Stimulated activated naive CD8-positive, alpha-beta T cell treated with anti-CD3 and anti-CD28 coated beads, Interleukin-15, amount 100 ng/mL, for 72 hours (primary cell): ENCODE measurements around the gene CES3.
"Not testable (repeated sequence)": the region's sequence is repeated elsewhere in the genome, so short reads cannot be mapped to it uniquely, and the experiment has no call there.

Source experiments
- ATAC-seq: fragments of 150-1000 bp; cut with Tn5 transposase; 2 replicates; pipeline ENCODE4 v1.10.0; 2021; ENCODE audit warnings: mild to moderate bottlenecking, moderate library complexity
- DNase-seq, 2 donors: peaks; one replicate each; pipeline ENCODE4 v3.0.0; 2021 to 2022
- H3K27ac Mint-ChIP-seq, 2 donors: one replicate each; pipeline ENCODE4 v1.8.0; 2022; ENCODE audit warnings: mild to moderate bottlenecking in 2 of 2, mixed read lengths in 2 of 2, moderate library complexity in 2 of 2
- H3K27me3 Mint-ChIP-seq: one replicate; pipeline ENCODE4 v1.8.0; 2022; ENCODE audit warnings: mixed read lengths
- H3K4me1 Mint-ChIP-seq: one replicate; pipeline ENCODE4 v1.8.0; 2022; ENCODE audit warnings: mild to moderate bottlenecking, mixed read lengths
- H3K4me3 Mint-ChIP-seq, 2 donors: one replicate each; pipeline ENCODE4 v1.8.0; 2022; ENCODE audit warnings: mild to moderate bottlenecking in 2 of 2, mixed read lengths in 2 of 2, moderate library complexity in 1 of 2
- H3K9me3 Mint-ChIP-seq, 2 donors: one replicate each; pipeline ENCODE4 v1.8.0; 2022; ENCODE audit warnings: mixed read lengths in 2 of 2

Gene CES3

GRCh38 chr16:66968847-66969246 is 7.8 kb downstream of the CES3 start:
- peaks cover 8% of the 10 kb centered on the region for H3K27me3 Mint-ChIP-seq
- no peaks in the 10 kb centered on the region for H3K9me3 Mint-ChIP-seq
- H3K27ac Mint-ChIP-seq: no peak overlapping the region
- no peak for ATAC-seq
- no peak overlapping the region for H3K4me3 Mint-ChIP-seq
- no peak for DNase-seq
- H3K4me1 Mint-ChIP-seq: peaks cover 8% of the 10 kb centered on the region

- Mint-ChIP-seq H3K27me3 (peaks cover 11% of the 10 kb centered on the region), H3K4me3 (no peak overlapping the region), H3K27ac (no peak overlapping the region), H3K4me1 (peaks cover 25% of the 10 kb centered on the region), H3K9me3 (no peaks in the 10 kb centered on the region)
- ATAC-seq: peak; percentile 58
- DNase-seq: no peak
These were observed 10.0 kb downstream of the CES3 start for GRCh38 chr16:66970775-66971720.

- H3K27me3 Mint-ChIP-seq: peaks cover 20% of the 10 kb centered on the region
- ATAC-seq (no peak), DNase-seq (no peak)
- no peak overlapping the region for H3K27ac Mint-ChIP-seq
- no peak overlapping the region for H3K4me3 Mint-ChIP-seq
- no peaks in the 10 kb centered on the region for H3K9me3 Mint-ChIP-seq
- H3K4me1 Mint-ChIP-seq: peaks cover 42% of the 10 kb centered on the region
These were observed 11.9 kb downstream of the CES3 start for GRCh38 chr16:66972983-66973382.

- DNase-seq: no peak
- Mint-ChIP-seq H3K9me3 (no peaks in the 10 kb centered on the region), H3K27me3 (peaks cover 20% of the 10 kb centered on the region), H3K4me3 (no peak overlapping the region), H3K4me1 (peaks cover 50% of the 10 kb centered on the region), H3K27ac (no peak overlapping the region)
- no peak for ATAC-seq
These were observed 12.7 kb downstream of the CES3 start for GRCh38 chr16:66973716-66974115.

- H3K27ac Mint-ChIP-seq, DNase-seq, ATAC-seq, H3K9me3 Mint-ChIP-seq: not testable (repeated sequence)
- Mint-ChIP-seq H3K4me3 (peak overlapping the region; percentile 73 to 79), H3K4me1 (peaks cover 56% of the 10 kb centered on the region), H3K27me3 (peaks cover 20% of the 10 kb centered on the region)
These were observed 13.3 kb downstream of the CES3 start for GRCh38 chr16:66974156-66974931.

GRCh38 chr16:66974932-66975246 is 13.8 kb downstream of the CES3 start:
- Mint-ChIP-seq H3K4me1 (peaks cover 60% of the 10 kb centered on the region), H3K4me3 (peak overlapping the region; percentile 73 to 79), H3K27me3 (peaks cover 20% of the 10 kb centered on the region), H3K27ac (peak overlapping the region; percentile 57 to 82)
- not testable (repeated sequence) for H3K9me3 Mint-ChIP-seq, ATAC-seq
- peak; percentile 46 to 51 for DNase-seq

GRCh38 chr16:66975302-66975893 is 14.3 kb downstream of the CES3 start:
- H3K27ac Mint-ChIP-seq: peak overlapping the region; percentile 57 to 82
- ATAC-seq (no peak), DNase-seq (no peak)
- H3K9me3 Mint-ChIP-seq: no peaks in the 10 kb centered on the region
- peaks cover 63% of the 10 kb centered on the region for H3K4me1 Mint-ChIP-seq
- peaks cover 20% of the 10 kb centered on the region for H3K27me3 Mint-ChIP-seq
- peak overlapping the region; percentile 73 to 79 for H3K4me3 Mint-ChIP-seq

GRCh38 chr16:66976746-66977145 is 15.7 kb downstream of the CES3 start:
- DNase-seq (no peak), ATAC-seq (no peak)
- Mint-ChIP-seq H3K4me3 (peak overlapping the region in 1 of 2 donors; percentile 29), H3K4me1 (peaks cover 76% of the 10 kb centered on the region), H3K27me3 (peaks cover 20% of the 10 kb centered on the region), H3K27ac (peak overlapping the region in 1 of 2 donors; percentile 19), H3K9me3 (no peaks in the 10 kb centered on the region)

- no peaks in the 10 kb centered on the region for H3K9me3 Mint-ChIP-seq
- H3K4me3 Mint-ChIP-seq: peak overlapping the region in 1 of 2 donors; percentile 70
- H3K27me3 Mint-ChIP-seq: peaks cover 20% of the 10 kb centered on the region
- peak; percentile 86 to 88 for DNase-seq
- H3K4me1 Mint-ChIP-seq: peaks cover 83% of the 10 kb centered on the region
- no peak overlapping the region for H3K27ac Mint-ChIP-seq
- peak; percentile 98 for ATAC-seq
These were observed 16.5 kb downstream of the CES3 start for GRCh38 chr16:66977341-66978113.

- Mint-ChIP-seq H3K4me1 (peaks cover 87% of the 10 kb centered on the region), H3K9me3 (no peaks in the 10 kb centered on the region), H3K4me3 (no peak overlapping the region), H3K27me3 (peaks cover 20% of the 10 kb centered on the region), H3K27ac (no peak overlapping the region)
- DNase-seq (no peak), ATAC-seq (no peak)
These were observed 18.1 kb downstream of the CES3 start for GRCh38 chr16:66979011-66979717.

GRCh38 chr16:66983033-66983432 is 22.0 kb downstream of the CES3 start:
- H3K9me3 Mint-ChIP-seq: no peaks in the 10 kb centered on the region
- no peaks in the 10 kb centered on the region for H3K27me3 Mint-ChIP-seq
- no peak overlapping the region for H3K4me3 Mint-ChIP-seq
- H3K4me1 Mint-ChIP-seq: peaks cover 86% of the 10 kb centered on the region
- no peak for ATAC-seq
- no peak overlapping the region for H3K27ac Mint-ChIP-seq
- no peak for DNase-seq

- Mint-ChIP-seq H3K9me3 (no peaks in the 10 kb centered on the region), H3K27ac (peak overlapping the region; percentile 96 to 99), H3K27me3 (no peaks in the 10 kb centered on the region), H3K4me1 (peaks cover 80% of the 10 kb centered on the region), H3K4me3 (peak overlapping the region; percentile 62 to 70)
- ATAC-seq (peak; percentile 95), DNase-seq (peak; percentile 71 to 83)
These were observed 23.8 kb downstream of the CES3 start for GRCh38 chr16:66984892-66985311.

GRCh38 chr16:66986559-66986958 is 25.5 kb downstream of the CES3 start:
- H3K4me3 Mint-ChIP-seq: no peak overlapping the region
- no peak overlapping the region for H3K27ac Mint-ChIP-seq
- H3K27me3 Mint-ChIP-seq: no peaks in the 10 kb centered on the region
- no peak for DNase-seq
- peaks cover 66% of the 10 kb centered on the region for H3K4me1 Mint-ChIP-seq
- no peak for ATAC-seq
- H3K9me3 Mint-ChIP-seq: no peaks in the 10 kb centered on the region

GRCh38 chr16:66988197-66988788 is 27.2 kb downstream of the CES3 start, which contains the start of gene CES4A:
CES4A (plus strand) TSS chr16:66988589; CDS start chr16:66988773, 184 bp downstream.
- no peak for DNase-seq
- peaks cover 53% of the 10 kb centered on the region for H3K4me1 Mint-ChIP-seq
- H3K27me3 Mint-ChIP-seq: no peaks in the 10 kb centered on the region
- H3K9me3 Mint-ChIP-seq: no peaks in the 10 kb centered on the region
- H3K4me3 Mint-ChIP-seq: no peak within 1 kb of the TSS
- no peak for ATAC-seq
- H3K27ac Mint-ChIP-seq: peak within 1 kb of the TSS in 1 of 2 donors; percentile 6
